ENCODE results near the gene IDI2.

Gene IDI2

DNA sequence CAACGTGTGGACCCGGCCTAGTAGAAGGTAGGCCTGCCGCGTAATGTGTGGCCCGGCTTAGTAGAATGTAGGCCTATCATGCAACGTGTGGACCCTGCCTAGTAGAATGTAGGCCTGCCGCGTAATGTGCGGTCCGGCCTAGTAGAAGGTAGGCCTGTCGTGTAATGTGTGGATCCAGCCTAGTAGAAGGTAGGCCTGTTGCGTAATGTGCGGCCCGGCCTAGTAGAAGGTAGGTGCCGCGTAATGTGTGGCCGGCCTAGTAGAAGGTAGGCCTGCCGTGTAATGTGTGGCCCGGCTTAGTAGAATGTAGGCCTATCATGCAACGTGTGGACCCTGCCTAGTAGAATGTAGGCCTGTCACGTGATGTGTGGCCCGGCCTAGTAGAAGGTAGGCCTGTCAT, 49.3 kb downstream of the IDI2 start:
- DNase-seq = no peak

DNA sequence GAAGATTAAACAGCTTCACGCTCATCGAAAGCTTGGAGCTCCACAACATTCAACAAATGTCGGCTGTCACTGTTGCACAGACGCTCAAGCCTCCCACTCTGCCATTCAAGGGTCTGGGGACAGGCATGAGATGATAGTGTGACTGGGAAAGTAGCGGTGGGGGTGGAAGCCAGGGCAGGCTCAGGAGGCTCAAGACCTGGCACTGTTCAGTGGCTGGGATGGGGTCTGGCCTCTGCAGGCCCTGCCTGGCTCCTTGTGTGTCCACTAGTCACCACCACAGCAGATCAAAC, 50.9 kb downstream of the IDI2 start:
- DNase-seq = no peak

DNA sequence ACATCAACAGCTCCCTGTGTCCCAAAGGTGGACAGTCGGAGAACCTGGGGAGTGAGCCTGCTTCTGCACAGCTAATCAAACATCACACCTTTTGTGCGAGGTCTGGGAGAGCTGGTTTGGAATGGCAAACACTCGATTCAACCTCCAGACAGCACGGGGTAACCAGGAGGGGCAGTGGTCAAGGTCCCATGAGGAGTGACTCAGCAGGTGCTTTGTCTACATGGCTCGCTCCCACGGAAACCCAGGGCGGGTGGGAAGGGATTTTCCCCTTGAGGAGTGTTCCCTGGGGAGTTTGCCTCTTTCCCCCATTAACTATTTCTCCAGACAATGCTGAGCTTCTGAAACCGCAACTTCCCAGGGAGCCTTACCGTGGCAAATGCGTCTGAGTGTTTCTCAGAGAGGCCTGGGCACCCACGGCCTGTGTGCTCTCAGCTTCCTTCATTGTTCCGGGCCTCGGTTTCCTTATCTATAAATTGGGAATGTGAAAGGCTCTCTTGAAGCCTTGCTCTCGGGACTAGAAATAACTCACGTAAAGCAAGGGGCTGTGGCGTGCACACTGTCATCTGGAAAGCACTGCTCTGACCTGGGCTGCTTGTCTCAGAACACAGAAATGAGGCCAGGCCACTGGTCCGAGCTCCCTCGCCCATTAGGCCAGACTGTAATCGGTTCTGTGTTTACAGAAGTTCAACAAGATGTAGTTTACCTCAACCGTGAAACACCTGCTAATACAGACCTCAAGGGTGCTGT, 51.4 kb downstream of the IDI2 start:
- DNase-seq = no peak

- no peak for DNase-seq
These were observed 52.9 kb downstream of the IDI2 start for GRCh38 chr10:972763-973162.

DNA sequence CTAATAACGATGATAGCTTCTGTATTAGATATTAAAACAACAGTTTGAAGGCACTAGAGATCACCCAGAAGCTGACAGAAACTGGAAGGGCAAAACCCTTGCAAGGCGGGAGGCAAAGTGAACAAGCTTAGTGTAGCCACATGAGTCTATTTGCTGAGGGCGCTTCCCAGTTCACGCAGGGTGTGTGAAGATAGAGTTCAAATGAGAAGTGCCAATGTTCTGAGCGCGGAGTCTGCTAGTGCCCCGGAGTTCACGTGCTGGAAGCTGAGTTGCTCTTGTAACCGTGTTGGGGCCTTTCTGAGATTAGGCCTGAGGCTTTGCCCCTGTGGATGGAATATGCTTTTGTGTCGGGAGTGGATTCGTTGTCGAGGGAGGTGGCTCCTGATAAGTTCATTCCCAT, 54.0 kb downstream of the IDI2 start:
- no peak for DNase-seq

DNA sequence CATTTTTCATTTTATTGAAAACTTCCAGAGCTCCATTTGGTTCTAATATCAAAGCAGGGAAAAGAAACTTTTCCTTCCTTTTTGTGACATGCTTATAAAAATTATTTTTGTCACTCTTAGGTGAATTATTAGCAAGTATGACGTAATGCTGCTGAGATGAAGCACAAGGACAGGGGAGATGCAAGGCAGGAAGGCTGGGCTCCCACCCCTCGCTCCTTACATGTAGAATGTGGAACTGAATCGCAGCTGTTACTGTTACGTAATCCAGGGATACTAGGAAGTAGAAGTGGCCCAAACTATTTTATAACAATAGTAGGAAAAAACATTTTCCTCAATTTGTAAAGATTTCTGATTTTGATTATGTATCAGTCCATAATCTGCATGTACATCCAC, 54.5 kb downstream of the IDI2 start:
- no peak for DNase-seq

- no peak for DNase-seq
These were observed 55.1 kb downstream of the IDI2 start for GRCh38 chr10:970311-971149.

GRCh38 chr10:969473-970150, 56.0 kb downstream of the IDI2 start:
- no peak for DNase-seq

Data from T1000 (cell line).